ENCODE results near the gene ZBTB8B. TPM values are rescaled to one million over a fixed set of nuclear protein-coding genes. Genes with fewer than 3 reads are reported as not detected.
A peak's percentile ranks its signal among the peaks of the same experiment; 100 is the strongest.
"Not testable (repeated sequence)": the region's sequence is repeated elsewhere in the genome, so short reads cannot be mapped to it uniquely, and the experiment has no call there.

ZBTB8B gene
- total RNA-seq, 1 donor from 2014 or later: 0.13 TPM

DNA sequence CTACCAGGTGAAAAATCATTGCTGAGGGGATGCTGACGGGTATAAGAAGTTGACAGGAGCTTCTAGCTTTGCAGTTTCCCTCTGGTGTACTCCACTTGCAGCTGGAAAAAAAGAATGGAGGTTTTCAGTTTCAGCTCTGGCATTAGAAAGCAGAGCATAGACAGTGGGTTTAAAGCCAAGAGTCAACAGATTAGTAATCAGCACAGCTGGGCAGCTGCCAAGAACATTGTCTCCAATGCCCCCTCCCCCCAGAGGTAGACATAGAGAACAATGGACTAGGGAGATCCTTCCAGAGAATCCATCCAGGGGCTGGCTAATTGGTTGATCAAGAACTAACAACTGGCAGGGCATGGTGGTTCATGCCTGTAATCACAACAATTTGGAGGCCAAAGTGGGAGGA, 10.1 kb upstream of the ZBTB8B start:
- Histone ChIP-seq H3K4me3 (ENCODE audit: low read depth, low read length) (no peak overlapping the region), H3K27me3 (ENCODE audit: control insufficient read depth, insufficient read depth, low read length) (no peaks in the 10 kb centered on the region), H3K36me3 (ENCODE audit: control insufficient read depth, insufficient read depth, low read length) (no peaks in the 10 kb centered on the region)
- DNase-seq (ENCODE audit: low read depth): no peak
- TF ChIP-seq, protein P1, sequence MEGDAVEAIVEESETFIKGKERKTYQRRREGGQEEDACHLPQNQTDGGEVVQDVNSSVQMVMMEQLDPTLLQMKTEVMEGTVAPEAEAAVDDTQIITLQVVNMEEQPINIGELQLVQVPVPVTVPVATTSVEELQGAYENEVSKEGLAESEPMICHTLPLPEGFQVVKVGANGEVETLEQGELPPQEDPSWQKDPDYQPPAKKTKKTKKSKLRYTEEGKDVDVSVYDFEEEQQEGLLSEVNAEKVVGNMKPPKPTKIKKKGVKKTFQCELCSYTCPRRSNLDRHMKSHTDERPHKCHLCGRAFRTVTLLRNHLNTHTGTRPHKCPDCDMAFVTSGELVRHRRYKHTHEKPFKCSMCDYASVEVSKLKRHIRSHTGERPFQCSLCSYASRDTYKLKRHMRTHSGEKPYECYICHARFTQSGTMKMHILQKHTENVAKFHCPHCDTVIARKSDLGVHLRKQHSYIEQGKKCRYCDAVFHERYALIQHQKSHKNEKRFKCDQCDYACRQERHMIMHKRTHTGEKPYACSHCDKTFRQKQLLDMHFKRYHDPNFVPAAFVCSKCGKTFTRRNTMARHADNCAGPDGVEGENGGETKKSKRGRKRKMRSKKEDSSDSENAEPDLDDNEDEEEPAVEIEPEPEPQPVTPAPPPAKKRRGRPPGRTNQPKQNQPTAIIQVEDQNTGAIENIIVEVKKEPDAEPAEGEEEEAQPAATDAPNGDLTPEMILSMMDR (IDR thresholded peaks at IDR 0.05; ENCODE audit: insufficient read depth, low read length, poor library complexity, severe bottlenecking): no peak

DNA sequence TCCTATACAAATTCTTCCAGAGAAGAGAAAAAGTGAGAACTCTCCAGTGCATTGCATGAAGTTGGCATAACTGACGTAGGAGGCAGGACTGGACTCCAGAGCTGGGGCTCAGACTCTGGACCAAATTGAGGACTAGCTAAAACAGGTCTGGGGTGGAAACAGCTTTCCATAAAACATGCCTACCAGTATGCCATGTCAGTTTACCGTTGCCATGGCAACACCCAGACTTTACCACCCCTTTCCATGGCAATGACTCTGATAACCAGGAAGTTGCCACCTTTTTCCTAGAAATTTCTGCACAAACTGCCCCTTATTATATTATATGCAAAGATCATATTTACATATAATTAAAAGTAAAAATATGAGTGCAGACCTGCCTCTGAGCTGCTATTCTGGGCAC, 8.9 kb upstream of the ZBTB8B start:
- DNase-seq (ENCODE audit: low read depth): no peak
- TF ChIP-seq, protein P1 (IDR thresholded peaks at IDR 0.05; ENCODE audit: insufficient read depth, low read length, poor library complexity, severe bottlenecking): no peak
- H3K4me3 ChIP-seq (ENCODE audit: low read depth, low read length): no peak overlapping the region
- no peaks in the 10 kb centered on the region for H3K27me3 ChIP-seq (ENCODE audit: control insufficient read depth, insufficient read depth, low read length)
- H3K36me3 ChIP-seq (ENCODE audit: control insufficient read depth, insufficient read depth, low read length): no peaks in the 10 kb centered on the region

DNA sequence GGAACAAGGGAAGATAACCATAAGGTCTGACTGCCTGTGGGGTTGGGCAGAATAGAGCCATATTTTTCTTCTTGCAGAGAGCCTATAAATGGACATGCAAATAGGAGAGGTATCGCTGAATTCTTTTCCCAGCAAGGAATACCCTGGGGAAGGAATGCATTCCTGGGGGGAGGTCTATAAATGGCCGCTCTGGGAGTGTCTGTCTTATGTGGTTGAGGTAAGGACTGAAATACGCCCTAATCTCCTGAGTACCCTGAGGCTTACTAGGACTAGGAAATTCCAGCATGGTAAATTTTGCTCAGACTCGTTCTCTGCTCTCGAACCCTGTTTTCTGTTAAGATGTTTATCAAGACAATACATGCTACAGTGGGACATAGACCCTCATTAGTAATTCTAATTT, 6.1 kb upstream of the ZBTB8B start:
- not testable (repeated sequence) for H3K4me3 ChIP-seq (ENCODE audit: low read depth, low read length); DNase-seq (ENCODE audit: low read depth); H3K27me3 ChIP-seq (ENCODE audit: control insufficient read depth, insufficient read depth, low read length); H3K36me3 ChIP-seq (ENCODE audit: control insufficient read depth, insufficient read depth, low read length)

DNA sequence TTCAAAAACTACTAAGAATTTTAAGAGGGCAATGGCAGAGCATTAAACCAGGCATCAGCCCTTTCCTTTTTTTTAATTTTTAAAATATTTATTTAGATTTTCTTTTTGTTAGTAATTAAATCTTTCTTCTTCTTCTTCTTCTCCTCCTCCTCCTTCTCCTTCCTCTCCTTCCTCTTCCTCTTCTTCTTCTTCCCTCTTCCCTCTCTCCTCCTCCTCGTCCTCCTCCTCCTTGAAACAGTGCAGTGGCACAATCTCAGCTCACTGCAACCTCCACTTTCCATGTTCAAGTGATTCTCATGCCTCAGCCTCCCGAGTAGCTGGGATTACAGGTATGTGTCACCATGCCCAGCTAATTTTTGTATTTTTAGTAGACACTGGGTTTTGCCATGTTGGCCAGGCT, 1.9 kb upstream of the ZBTB8B start:
- H3K36me3 ChIP-seq (ENCODE audit: control insufficient read depth, insufficient read depth, low read length); H3K4me3 ChIP-seq (ENCODE audit: low read depth, low read length); DNase-seq (ENCODE audit: low read depth): not testable (repeated sequence)
- peaks cover 21% of the 10 kb centered on the region for H3K27me3 ChIP-seq (ENCODE audit: control insufficient read depth, insufficient read depth, low read length)

DNA sequence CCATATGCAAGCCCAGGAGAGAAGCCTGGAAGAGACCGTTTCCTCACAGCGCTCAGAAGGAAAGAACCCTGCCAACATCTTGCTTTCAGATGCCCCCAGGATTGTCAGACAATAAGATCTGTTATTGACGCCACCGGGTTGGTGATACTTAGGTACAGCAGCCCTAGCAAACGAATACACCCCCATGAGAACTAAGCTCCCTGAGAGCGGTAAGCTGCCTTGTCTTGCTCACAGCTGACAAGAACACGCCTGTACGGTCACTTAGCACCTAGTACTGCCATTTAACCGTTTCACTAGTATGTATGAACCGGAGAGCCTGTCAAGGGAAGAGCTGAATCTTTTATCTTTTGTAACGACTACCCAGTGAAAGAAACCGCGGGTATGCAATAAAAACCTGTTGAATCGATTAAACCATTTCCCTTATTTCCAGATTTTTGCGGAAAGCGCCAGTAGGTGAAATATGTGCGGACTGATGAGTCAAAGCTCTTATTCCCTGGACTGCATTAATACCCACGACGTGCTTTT, 619 bp upstream of the ZBTB8B start:
- Histone ChIP-seq H3K27me3 (ENCODE audit: control insufficient read depth, insufficient read depth, low read length) (peaks cover 21% of the 10 kb centered on the region), H3K36me3 (ENCODE audit: control insufficient read depth, insufficient read depth, low read length) (no peaks in the 10 kb centered on the region), H3K4me3 (ENCODE audit: low read depth, low read length) (peak overlapping the region; percentile 40)
- TF ChIP-seq, protein P1 (IDR thresholded peaks at IDR 0.05; ENCODE audit: insufficient read depth, low read length, poor library complexity, severe bottlenecking): no peak
- no peak for DNase-seq (ENCODE audit: low read depth)

DNA sequence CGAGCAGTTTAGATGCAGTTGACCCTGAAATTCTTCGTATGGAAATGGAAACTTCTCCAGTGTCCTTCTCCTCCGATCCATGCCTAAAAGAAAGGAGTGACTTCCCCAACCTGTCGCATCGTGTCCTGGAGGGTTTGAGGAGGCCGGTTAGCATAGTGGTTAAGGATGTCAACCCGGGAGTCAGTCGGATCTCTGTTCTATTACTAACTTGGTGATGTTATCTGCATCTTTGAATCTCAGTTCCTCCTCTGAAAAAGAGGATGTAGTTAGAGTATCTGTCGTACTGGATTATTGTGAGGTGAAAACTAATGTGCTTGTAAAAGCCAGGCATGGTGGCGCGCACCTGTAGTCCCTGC, 684 bp downstream of the ZBTB8B start:
- DNase-seq (ENCODE audit: low read depth): no peak
- H3K27me3 ChIP-seq (ENCODE audit: control insufficient read depth, insufficient read depth, low read length): peaks cover 21% of the 10 kb centered on the region
- H3K36me3 ChIP-seq (ENCODE audit: control insufficient read depth, insufficient read depth, low read length): no peaks in the 10 kb centered on the region
- no peak overlapping the region for H3K4me3 ChIP-seq (ENCODE audit: low read depth, low read length)
- TF ChIP-seq, protein P1 (IDR thresholded peaks at IDR 0.05; ENCODE audit: insufficient read depth, low read length, poor library complexity, severe bottlenecking): no peak

DNA sequence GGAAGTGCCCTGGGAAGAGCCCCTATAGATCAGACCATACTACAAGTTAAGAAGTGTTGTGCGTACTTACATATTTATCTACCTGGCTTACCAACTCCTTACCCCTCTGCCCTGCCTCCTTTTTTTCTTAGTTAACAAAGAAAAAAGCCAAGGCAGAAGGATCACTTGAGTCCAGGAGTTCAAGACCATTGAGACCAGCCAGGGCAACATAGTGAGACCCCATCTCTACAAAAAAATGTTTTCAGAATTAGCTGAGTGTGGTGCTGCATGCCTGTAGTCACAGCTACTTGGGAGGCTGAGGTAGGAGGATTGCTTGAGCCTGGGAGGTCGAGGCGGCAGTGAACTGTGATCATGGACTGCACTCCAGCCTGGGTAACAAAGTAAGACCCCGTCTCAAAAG, 1.9 kb downstream of the ZBTB8B start:
- TF ChIP-seq, protein P1 (IDR thresholded peaks at IDR 0.05; ENCODE audit: insufficient read depth, low read length, poor library complexity, severe bottlenecking): no peak
- Histone ChIP-seq H3K4me3 (ENCODE audit: low read depth, low read length) (no peak overlapping the region), H3K36me3 (ENCODE audit: control insufficient read depth, insufficient read depth, low read length) (no peaks in the 10 kb centered on the region), H3K27me3 (ENCODE audit: control insufficient read depth, insufficient read depth, low read length) (peaks cover 21% of the 10 kb centered on the region)
- no peak for DNase-seq (ENCODE audit: low read depth)

All from kidney epithelial cell (primary cell).